ENCODE measurements around the gene MGAT3. TPM values are rescaled to one million over a fixed set of nuclear protein-coding genes. Genes with fewer than 3 reads are reported as not detected.

The MGAT3 gene
- polyA plus RNA-seq, 1 donor from 2014 or later: 29.1 TPM

- H3K9me2 ChIP-seq (ENCODE audit: insufficient read depth, low read length): no peaks in the 10 kb centered on the region
- H3F3A ChIP-seq (ENCODE audit: insufficient read depth, low read length, poor library complexity, severe bottlenecking): no peaks in the 10 kb centered on the region
- H3K27ac ChIP-seq (ENCODE audit: low read length): no peak overlapping the region
- H2AFZ ChIP-seq (ENCODE audit: low read depth, low read length): no peak overlapping the region
- H3K79me2 ChIP-seq (replicated peaks; ENCODE audit: insufficient read depth, low read length): no peaks in the 10 kb centered on the region
- no peaks in the 10 kb centered on the region for H3K36me3 ChIP-seq (ENCODE audit: insufficient read depth, low read length)
- no peak overlapping the region for H3K4me3 ChIP-seq (ENCODE audit: low read length)
- H3K9ac ChIP-seq (ENCODE audit: low read length): no peak overlapping the region
- no peaks in the 10 kb centered on the region for H3K27me3 ChIP-seq (ENCODE audit: insufficient read depth, low read depth, low read length)
- no peak overlapping the region for H3K4me2 ChIP-seq (ENCODE audit: low read length)
- no peaks in the 10 kb centered on the region for H4K20me1 ChIP-seq (ENCODE audit: insufficient read depth)
- H3K9me3 ChIP-seq (ENCODE audit: low read length): no peaks in the 10 kb centered on the region
- no peak for TF ChIP-seq MXI1 (conservative IDR thresholded peaks at IDR 0.05; ENCODE audit: poor library complexity, severe bottlenecking)
- no peak for TF ChIP-seq TAF1 (IDR thresholded peaks at IDR 0.05; ENCODE audit: low read depth)
- TF ChIP-seq, protein P1, sequence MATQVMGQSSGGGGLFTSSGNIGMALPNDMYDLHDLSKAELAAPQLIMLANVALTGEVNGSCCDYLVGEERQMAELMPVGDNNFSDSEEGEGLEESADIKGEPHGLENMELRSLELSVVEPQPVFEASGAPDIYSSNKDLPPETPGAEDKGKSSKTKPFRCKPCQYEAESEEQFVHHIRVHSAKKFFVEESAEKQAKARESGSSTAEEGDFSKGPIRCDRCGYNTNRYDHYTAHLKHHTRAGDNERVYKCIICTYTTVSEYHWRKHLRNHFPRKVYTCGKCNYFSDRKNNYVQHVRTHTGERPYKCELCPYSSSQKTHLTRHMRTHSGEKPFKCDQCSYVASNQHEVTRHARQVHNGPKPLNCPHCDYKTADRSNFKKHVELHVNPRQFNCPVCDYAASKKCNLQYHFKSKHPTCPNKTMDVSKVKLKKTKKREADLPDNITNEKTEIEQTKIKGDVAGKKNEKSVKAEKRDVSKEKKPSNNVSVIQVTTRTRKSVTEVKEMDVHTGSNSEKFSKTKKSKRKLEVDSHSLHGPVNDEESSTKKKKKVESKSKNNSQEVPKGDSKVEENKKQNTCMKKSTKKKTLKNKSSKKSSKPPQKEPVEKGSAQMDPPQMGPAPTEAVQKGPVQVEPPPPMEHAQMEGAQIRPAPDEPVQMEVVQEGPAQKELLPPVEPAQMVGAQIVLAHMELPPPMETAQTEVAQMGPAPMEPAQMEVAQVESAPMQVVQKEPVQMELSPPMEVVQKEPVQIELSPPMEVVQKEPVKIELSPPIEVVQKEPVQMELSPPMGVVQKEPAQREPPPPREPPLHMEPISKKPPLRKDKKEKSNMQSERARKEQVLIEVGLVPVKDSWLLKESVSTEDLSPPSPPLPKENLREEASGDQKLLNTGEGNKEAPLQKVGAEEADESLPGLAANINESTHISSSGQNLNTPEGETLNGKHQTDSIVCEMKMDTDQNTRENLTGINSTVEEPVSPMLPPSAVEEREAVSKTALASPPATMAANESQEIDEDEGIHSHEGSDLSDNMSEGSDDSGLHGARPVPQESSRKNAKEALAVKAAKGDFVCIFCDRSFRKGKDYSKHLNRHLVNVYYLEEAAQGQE (IDR thresholded peaks at IDR 0.05; ENCODE audit: borderline replicate concordance): no peak
These were observed 19.1 kb downstream of the MGAT3 start for GRCh38 chr22:39475902-39476301.

DNA sequence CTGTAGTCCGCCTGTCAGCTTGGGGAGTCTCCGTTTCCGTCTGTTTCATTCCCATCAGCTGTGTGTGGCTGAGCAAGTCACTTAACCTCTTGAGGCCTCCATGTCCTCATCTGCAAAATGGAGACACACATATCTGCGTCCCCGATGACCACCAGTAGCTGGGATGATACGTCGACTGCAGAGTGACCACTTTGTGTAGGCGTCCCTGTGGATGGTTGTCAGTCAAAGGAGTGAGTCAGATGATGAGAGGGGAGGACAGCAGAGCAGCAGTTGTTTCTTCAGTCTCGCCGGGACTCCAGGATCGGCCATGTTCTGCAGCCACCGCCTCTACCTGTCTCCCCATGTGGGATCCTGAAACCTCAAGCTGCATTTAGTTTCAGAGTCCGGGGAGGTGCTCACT is 19.9 kb downstream of the MGAT3 start:
- Histone ChIP-seq H3K9me2 (ENCODE audit: insufficient read depth, low read length) (no peaks in the 10 kb centered on the region), H3K4me3 (ENCODE audit: low read length) (no peak overlapping the region), H3K9ac (ENCODE audit: low read length) (no peak overlapping the region), H2AFZ (ENCODE audit: low read depth, low read length) (no peak overlapping the region), H4K20me1 (ENCODE audit: insufficient read depth) (no peaks in the 10 kb centered on the region), H3K79me2 (replicated peaks; ENCODE audit: insufficient read depth, low read length) (no peaks in the 10 kb centered on the region), H3K27ac (ENCODE audit: low read length) (no peak overlapping the region), H3K36me3 (ENCODE audit: insufficient read depth, low read length) (no peaks in the 10 kb centered on the region), H3K4me2 (ENCODE audit: low read length) (no peak overlapping the region), H3K27me3 (ENCODE audit: insufficient read depth, low read depth, low read length) (no peaks in the 10 kb centered on the region), H3F3A (ENCODE audit: insufficient read depth, low read length, poor library complexity, severe bottlenecking) (no peaks in the 10 kb centered on the region), H3K9me3 (ENCODE audit: low read length) (no peaks in the 10 kb centered on the region)
- TF ChIP-seq EZH2 (IDR thresholded peaks at IDR 0.05; ENCODE audit: borderline replicate concordance, insufficient read depth, low read length, poor library complexity, severe bottlenecking) (no peak), TAF1 (IDR thresholded peaks at IDR 0.05; ENCODE audit: low read depth) (no peak), MXI1 (conservative IDR thresholded peaks at IDR 0.05; ENCODE audit: poor library complexity, severe bottlenecking) (no peak), RAD21 (conservative IDR thresholded peaks at IDR 0.05) (no peak), SMC3 (conservative IDR thresholded peaks at IDR 0.05; ENCODE audit: poor library complexity) (no peak), EP300 (conservative IDR thresholded peaks at IDR 0.05; ENCODE audit: poor library complexity, severe bottlenecking) (no peak), POLR2AphosphoS5 (IDR thresholded peaks at IDR 0.05) (no peak)
- TF ChIP-seq, protein P2, sequence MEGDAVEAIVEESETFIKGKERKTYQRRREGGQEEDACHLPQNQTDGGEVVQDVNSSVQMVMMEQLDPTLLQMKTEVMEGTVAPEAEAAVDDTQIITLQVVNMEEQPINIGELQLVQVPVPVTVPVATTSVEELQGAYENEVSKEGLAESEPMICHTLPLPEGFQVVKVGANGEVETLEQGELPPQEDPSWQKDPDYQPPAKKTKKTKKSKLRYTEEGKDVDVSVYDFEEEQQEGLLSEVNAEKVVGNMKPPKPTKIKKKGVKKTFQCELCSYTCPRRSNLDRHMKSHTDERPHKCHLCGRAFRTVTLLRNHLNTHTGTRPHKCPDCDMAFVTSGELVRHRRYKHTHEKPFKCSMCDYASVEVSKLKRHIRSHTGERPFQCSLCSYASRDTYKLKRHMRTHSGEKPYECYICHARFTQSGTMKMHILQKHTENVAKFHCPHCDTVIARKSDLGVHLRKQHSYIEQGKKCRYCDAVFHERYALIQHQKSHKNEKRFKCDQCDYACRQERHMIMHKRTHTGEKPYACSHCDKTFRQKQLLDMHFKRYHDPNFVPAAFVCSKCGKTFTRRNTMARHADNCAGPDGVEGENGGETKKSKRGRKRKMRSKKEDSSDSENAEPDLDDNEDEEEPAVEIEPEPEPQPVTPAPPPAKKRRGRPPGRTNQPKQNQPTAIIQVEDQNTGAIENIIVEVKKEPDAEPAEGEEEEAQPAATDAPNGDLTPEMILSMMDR (IDR thresholded peaks at IDR 0.05; ENCODE audit: poor library complexity, severe bottlenecking): no peak
- TF ChIP-seq, protein P1 (IDR thresholded peaks at IDR 0.05; ENCODE audit: borderline replicate concordance): no peak

Data from neural cell (in vitro differentiated cells).